ENCODE results near the gene IL10RA.
"Not testable (repeated sequence)": the region's sequence is repeated elsewhere in the genome, so short reads cannot be mapped to it uniquely, and the experiment has no call there.

IL10RA gene

DNA sequence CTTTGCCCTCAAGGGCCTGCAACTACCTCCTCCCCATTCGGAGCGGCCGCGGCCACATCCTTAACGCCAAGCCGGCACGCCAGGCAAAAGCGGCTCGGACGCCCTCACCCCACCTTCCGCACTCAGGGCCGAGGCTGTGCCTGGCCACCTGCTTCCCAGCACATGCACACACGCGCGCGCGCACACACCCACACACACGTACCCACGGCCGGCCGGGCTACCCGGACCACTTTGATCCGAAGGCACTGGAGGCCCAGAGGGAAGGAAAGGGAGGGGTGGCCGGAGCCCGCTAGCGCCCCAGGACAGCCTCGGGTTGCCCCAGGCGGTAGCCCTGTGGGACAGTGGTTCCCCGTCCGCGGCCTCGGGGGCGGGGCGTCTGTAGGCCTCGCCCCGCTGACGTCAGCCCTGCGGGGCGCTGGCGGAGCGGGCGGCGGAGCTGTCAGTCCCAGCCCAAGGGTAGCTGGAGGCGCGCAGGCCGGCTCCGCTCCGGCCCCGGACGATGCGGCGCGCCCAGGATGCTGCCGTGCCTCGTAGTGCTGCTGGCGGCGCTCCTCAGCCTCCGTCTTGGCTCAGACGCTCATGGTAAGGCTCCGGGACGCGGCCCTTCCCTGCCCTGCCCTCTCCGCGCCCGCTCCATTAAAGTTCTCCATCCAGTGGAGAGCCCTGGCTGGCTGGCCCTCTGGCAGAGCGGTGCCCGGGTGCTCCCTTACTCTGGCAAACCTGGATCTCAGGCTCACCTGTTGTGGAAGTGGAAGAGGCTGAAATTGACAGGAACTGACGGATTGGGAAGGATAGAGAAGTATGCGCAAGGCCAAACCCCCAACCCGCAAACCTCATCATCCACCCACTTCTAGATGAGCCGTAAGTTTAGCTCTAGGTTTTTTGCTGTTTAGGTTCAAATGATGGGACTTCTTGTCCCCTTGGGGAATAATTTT is at the start of gene IL10RA:
TSS of gene IL10RA (plus strand) at position 442 of the 935 bp plus-strand sequence. CDS start at position 516, 74 bp downstream.
- DNase-seq: no peak

DNA sequence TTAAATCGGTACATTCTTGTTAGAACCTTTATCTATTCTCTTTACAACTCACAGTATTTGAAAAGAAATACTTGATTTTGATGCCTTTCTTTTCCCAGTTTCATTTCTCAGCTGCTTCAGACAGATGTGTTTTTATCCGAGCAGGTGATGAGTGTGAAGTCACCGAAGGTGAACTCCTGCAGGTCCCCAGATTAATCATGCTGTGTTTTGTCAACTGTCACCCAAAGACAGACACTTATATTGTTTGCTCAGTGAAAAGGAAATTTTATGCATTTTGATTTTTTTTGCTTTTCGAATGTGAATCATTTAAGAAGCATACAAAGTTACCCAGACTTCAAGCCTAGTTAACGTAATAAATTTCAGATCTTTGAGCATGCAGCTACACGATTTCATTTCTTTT is 49.2 kb upstream of the IL10RA start:
- DNase-seq: no peak

DNA sequence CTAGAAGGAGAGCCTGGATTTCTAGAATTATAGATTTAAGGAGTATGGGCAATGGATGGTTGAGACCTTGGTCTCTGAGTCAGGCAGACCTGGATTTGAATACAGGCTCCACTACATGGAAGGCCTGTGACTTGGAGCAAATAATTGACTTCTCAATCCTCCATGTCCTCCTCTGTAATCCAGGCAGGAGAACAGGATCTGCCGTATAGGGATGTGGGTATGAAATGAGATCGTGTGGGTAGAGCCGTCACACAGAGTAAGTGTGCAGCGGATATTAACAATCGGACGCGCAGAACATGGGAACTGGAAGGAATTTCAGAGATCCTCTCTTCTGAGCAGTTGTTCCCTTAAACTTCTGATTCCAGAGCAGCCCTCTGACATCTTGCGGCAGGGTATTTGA is 45.5 kb upstream of the IL10RA start:
- no peak for DNase-seq

DNA sequence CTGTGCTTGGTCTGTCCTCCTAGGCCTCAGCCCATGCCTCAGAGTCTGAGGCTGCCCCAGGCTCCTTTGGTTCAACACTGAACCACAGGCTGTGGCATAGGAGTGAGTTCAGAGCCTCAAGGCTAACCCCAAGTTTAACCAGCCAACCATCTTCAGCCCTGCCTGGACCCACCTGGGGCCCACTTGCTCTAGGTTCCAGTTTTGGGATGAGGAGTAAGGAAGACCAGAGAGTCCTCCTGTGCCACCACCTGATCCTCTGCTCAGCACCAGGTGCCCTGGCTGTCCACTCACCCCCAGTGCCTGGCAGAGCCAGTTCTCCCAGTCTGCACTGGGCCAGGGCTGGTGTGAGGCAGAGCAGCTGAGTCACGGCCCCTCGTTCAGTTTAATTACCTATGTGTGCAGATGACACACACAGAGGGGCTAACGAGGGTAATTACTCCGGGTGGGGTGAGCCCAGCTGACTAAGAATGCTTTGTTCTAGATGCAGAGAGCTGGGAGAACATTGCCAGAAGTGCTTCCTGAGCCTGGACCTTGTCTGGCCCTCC is 45.0 kb upstream of the IL10RA start:
- no peak for DNase-seq

DNA sequence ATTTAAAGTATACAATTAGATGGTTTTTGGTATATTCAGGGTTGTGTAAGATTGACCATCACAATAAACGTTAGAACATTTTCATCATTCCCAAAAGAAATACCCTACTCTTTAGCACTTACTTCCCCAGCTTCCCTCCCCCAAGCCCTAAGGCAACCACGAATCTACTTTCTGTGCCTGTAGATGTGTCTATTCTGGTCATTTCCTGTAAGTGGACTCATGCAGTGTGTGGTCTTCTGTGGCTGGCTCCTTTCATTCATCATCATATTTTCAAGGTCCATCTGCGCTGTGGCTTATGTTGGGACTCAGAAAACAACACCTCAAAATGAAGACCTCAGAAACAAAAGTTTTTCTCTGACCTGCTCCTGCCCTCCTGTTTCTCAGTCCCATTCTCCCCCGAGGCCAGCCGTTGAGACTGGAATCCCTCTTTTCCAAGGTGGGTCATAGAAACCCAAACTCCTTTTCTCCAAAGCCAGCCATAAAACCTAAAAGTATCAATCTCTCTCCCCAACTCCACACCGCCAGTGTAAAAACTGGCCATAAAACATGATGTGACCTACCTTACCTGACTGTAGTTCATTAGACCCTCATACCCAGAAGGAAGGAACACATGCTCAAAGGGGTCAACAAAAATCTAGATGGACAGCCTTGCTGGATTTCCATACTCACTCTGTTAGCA is 44.1 kb upstream of the IL10RA start:
- DNase-seq: no peak

DNA sequence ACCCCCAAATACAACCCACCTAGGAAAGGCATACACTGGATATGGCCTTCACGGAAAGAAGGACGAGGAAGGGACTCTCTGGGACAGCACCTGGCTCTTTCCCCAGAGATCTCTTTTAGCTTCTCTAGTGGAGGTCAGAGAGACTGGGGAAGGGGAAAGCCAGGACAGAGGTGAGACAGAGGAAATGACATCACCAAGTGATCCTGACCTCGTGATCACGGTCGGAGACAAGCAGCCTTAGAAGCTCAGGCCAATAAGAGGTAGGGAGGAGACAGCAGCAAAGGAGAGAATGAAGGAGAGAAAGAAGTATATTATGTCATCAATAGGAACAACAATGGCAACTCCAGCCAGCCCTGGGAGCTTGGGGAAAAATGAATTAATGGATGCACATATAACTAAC is 41.6 kb upstream of the IL10RA start:
- no peak for DNase-seq

DNA sequence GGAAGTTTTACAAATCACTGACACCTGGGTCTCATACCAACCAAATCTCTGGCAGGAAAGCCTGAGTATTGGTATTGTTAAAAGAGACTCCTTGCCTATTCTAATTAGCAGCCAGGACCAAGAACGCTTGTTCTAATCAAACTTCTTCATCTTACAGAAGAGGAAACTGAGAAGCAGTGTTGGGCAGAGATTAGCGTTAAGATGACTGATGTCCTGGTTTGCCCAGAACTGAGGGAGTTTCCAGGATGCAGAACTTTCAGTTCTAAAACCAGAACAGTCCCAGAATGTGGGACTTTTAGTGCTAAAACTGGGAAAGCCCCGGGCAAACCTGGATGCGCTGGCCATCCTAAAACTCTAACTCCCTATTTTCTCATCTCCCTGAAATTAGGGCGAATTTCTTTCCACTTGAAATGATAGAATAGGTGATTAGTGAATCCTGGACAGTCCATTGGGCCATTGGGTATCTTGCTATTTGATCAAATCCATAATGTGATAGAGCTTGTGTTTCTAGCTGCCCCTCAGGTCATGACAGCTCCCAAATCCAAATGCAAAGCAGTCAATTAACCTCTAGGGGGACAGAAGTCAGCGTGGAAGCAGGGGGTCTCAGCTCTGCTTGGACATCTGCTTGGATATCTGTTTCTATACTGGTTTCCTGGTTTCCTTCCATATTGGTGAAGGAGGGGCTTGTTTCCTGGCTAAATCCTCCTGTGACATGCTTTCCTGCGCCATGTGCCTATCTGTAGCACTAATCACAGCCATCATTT is 41.0 kb upstream of the IL10RA start:
- DNase-seq: no peak

DNA sequence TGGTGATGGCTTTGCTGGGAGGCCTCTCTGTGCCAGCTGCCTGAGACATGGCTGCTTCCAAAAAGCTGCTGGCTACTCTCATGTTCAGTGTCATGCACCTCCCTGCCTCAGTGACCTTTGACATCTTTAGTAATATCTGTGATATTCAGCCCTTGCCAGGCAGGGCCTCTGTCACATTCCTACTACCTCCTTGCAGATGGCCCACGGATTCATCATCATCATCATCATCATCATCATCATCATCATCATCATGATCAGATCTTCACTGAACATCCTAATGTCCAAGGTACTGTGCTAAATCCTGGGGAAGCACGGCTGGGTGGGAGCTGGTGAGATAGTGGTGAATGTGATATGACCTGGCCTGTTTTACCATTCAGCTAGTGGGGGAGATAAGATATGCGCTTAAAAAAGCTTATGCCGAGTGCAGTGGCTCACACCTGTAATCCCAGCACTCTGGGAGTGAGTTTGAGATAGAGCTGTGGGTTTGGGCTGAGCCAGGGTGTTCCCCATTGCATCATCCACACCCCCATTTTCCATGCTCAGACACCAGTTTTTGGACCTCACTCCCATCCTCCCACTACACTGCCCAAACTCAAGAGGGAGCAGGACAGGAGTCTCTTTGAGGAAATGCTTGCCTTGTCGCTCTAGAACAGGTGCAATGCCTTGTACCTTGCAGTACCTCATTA is 39.9 kb upstream of the IL10RA start:
- no peak for DNase-seq

DNA sequence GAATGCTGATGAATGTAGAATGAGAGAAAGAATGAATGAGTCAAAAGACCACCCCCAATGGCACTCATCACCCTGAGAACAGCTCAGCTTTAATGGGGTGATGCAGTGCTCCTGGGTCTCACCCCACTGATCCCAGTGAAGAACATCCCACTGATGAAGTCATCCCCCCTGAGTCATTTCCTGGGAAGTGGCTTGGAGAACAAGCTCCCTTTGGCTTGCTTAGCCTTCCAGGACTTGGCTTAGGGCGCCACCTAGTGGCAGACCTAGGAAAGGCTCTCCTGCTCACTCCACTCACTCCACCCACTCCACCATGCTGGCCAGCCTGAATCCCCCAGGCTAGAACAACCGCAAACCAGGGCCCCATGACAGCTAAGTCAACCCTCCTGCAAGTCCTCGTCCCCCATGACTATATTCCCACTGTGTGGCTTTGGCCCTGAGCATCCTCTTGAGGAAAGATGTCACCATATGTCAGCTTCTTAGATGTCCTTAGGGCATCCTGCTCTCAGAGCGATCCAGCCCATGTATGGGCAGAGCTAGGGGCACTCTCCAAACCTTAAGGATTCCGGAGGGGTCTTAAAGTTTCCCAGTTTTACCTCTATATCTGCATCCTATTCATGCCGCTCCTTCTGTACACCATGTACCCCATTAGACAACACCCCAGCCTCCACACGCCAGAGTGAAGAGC is 39.2 kb upstream of the IL10RA start:
- peak; percentile 21 for DNase-seq

DNA sequence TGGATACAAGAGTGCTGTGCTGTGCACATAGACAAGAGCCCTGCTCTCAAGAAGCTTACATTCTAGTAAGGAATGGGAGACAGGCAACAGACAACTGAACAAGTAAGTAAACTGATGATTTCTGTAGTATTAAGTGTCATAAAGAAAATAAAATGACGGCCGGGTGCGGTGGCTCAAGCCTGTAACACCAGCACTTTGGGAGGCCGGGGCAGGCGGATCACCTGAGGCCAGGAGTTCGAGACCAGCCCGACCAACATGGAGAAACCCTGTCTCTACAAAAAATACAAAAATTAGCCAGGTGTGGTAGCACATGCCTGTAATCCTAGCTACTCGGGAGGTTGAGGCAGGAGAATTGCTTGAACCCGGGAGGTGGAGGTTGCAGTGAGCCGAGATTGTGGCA is 38.4 kb upstream of the IL10RA start:
- not testable (repeated sequence) for DNase-seq

DNA sequence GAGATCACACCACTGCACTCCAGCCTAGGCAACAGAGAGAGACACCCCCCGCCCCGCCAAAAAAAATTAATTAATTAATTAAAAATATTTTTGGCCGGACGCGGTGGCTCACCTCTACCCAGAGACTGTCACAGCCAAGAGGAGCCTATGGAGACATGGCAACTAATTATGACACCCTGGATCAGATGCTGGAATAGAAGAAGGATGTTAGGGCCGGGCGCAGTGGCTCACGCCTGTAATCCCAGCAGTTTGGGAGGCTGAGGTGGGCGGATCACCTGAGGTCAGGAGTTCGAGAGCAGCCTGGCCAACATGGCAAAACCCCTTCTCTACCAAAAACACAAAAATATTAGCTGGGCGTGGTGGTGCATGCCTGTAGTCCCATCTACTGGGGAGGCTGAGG is 37.7 kb upstream of the IL10RA start:
- DNase-seq: not testable (repeated sequence)

DNA sequence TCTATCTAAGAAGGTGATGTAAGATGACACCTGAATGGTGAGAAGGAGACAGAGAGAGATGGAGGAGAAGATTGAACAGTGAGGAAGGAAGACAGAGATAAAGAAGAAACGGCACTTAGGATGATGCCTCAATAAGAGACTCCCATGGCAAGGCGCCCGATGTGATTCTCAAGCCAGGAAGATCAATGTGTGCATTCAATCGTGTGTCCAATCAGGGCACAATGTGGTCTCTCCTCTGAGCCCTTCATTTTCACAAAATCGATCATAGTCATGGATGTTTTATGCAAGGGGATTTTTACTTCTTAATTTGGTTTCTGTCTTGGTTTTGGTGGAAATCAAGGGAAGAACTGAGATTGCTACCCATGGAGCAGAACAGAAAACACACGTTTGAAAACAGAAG is 37.1 kb upstream of the IL10RA start:
- no peak for DNase-seq

DNA sequence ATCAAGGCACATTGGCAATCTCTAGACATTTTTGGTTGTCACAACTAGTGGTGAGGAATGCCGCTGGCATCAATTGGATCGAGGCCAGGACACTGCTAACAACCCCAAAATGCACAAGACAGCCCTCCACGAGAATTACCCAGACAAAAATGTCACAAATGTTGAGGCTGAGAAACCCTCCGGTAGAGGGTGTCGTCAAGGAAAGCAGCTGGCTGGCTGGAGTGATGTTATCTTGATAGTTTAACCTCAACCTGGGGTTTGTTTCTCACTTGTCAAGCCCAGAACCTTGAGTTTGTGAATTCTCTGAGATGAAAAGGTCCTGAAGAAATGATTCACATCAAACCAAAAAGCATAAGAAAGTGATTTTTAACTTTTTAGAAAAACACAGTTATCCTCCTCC is 35.9 kb upstream of the IL10RA start:
- DNase-seq: no peak

DNA sequence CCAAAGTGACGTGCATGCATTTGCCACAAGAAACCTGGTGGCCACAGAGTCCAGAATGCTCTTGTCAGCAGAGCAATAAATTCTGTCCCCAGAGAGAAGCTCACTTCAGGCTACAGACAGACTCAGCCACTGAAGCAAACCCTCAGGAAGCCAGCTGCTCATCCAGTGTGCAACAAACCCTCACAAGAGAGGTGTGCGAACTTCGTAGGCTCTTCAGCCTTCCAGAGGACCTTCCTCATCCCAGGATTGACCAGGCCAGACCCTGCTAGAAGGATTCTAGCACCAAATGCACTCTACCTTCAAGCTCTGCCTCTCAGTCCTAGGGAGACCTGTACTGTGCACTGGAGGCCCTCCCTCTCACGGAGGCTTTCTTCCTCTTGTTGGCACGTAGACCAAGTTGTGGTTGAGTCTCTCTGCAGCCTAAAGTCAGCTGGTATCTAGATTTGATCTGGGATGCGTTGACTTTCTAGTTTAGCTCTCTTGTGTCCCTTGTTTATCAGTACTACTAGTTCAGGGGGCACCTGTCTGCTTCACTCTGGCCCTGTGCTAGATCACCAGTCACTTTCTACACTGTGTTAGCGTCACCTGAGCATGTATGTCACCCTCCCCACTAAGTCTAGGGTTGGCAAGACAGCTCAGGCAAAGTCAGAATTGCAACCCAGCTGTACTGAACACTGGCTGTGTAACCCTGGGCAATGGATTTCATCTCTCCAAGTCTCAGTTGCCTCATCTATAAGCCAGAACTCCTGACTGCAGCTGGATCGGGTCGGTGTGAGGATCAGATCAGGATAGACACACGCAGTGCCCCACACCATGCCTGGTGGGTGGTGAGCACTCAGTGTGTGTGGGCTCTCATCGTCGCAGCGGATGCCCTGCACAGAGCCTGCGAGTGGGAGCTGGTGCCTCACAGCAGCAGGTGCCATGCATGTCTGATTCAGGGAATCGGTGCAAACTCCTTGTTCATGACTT is 34.9 kb upstream of the IL10RA start:
- no peak for DNase-seq

DNA sequence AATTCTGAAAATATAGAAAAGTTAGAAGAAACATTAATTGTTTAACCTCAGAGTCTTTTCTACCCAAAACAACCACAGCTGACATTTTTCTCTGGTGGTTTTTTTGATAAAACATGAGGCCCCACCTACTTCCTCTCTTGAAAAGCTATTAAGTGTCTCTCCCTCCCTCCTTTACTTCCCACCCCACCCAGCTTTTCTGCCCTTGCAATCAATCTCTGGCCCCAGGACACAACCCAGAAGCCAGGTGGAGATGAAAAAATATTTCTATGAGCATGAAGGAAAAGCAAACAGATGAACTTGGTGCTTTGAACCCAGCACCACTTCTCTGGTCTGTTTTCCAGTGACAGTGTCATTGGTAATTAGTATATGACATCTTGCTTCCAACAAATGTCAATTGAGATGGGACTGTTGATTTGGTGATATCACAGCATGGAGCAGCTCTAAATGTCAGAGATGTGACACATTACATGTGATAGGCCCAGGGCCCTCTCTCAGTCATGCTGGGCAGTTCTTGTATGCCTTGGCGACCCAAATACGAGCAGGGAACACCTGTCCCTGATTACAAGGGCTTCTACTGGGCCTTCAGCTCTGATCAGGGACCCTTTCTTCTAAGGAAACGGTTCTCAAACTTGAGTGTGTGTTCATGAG is 33.0 kb upstream of the IL10RA start:
- DNase-seq: no peak

DNA sequence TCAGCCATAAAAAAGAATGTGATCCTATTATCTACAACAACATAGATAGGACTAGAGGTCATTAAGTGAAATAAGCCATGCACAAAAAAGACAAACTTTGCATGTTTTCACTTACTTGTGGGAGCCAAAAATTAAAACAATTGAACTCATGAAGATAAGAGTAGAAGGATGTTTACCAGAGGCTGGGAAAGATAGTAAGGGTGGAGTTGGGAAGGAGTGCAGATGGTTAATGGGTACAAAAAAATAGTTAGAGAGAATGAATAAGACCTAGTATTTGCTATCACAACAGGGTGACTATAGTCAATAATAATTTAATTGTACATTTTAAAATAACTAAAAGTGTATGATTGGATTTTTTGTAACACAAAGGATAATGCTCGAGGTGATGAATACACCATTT is 27.2 kb upstream of the IL10RA start:
- DNase-seq: no peak

DNA sequence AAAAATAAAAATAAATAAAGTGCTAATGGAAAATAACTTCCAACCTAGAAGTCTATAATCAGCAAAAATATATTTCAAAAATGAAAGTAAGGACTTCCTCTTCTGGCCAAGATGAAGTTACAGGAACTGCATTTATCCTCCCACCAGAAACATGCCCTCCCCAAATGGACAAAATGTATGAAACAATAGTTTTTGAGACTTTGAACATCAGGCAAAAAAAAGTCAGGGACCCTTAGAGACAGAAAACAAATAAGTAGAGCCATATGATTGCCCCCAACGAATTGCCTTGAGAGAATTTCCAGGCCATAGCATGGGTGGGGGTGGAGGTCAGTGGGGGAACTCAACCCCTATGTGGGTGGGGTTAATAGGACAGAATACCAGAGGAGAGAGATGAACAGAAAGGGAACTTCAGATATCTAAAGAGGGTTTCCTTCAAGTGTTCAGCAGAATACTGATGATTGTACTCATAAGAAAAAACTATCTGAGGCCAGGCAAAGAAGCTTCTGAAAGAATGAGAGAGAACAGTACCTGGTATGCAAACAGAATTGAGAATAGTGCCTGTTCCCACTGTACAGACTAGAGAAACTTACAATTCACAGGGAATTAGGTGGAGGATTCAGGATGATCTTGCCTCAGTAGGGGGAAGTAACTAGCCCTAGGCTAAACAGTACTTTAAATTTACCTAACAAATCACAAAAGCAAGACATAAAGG is 26.6 kb upstream of the IL10RA start:
- no peak for DNase-seq

DNA sequence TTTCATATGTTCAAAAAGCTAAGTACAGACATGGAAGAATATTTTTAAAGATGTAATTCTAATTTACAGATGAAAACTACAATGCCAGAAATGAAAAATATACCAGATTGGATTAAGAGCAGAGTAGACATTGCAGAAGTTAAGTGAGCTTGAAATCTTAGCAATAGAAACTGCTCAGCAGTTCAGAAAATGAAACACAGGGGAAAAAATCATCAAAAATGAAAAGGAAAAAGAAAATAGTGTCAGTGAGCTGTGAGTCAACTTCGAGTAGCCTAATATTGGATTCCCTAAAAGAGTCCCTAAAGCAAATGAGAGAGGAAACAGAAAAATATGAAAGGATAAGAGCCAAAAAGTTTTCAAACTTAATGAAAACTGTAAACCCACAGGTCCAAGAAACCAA is 25.8 kb upstream of the IL10RA start:
- DNase-seq: no peak

DNA sequence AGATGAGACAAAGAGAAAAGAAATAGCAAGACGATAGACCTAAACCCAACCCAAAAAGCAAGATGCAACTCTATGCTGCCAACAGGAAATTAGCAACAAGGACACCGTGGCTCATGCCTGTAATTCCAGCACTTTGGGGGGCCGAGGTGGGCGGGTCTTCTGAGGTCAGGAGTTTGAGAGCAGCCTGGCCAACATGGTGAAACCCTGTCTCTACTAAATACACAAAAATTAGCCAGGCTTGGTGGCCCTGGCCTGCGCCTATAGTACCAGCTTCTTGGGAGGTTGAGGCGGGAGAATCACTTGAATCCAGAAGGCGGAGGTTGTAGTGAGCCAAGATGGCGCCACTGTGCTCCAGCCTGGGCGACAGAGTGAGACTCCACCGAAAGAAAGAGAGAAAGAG is 24.3 kb upstream of the IL10RA start:
- DNase-seq: no peak

DNA sequence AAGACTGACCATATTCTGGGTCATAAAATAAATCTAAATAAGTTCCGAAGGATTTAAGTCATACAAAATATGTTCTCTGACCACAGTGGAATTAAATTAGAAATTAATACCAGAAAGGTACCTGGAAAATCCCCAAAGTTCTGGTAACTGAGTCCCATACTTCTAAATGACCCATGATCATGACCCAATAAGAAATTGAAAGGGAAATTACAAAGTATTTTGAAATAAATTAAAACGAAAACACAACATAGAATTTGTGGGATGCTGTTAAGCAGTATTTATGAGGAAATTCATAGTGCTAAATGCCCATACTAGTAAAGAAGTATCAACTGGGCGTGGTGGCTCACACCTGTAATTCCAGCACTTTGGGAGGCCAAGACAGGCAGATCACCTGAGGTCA is 23.4 kb upstream of the IL10RA start:
- no peak for DNase-seq
